Right atrium auricular region (tissue), 2 donors: ENCODE data around the gene SIK3. TPM values are rescaled to one million over a fixed set of nuclear protein-coding genes. Genes with fewer than 3 reads are reported as not detected.

Experiments
- DNase-seq: peaks from one replicate; pipeline ENCODE4 v3.0.0-alpha.2; 2019; ENCODE audit warnings: low spot score
- H3K27ac ChIP-seq, 2 donors: fragments of 200-600 bp; sonication (generic); 1 replicate in 1 of 2; 2 replicates in 1 of 2; pipeline ENCODE4 v1.5.1; 2016 to 2019
- H3K27me3 ChIP-seq, 2 donors: fragments of 200-600 bp; sonication (generic); one replicate each; pipeline versions ENCODE4 v1.5.1 to v1.6.0; 2017 to 2019
- H3K36me3 ChIP-seq: fragments of 200-600 bp; sonication (generic); one replicate; pipeline ENCODE4 v1.5.1; 2016
- H3K4me1 ChIP-seq, 2 donors: fragments of 200-600 bp; sonication (generic); one replicate each; pipeline versions ENCODE4 v1.5.1 to v1.6.0; 2017 to 2019
- H3K4me3 ChIP-seq, 2 donors: fragments of 200-600 bp; sonication (generic); 1 replicate in 1 of 2; 2 replicates in 1 of 2; pipeline ENCODE4 v1.5.1; 2017 to 2019; ENCODE audit warnings: mild to moderate bottlenecking in 1 of 2, moderate library complexity in 1 of 2
- H3K9me3 ChIP-seq, 2 donors: fragments of 200-600 bp; sonication (generic); one replicate each; pipeline ENCODE4 v1.5.1; 2019
- total RNA-seq, 2 donors: library from RNA; depleted of rRNA; stranded (reverse); fragments of >200 nt; gene quantifications; one replicate each; pipeline ENCODE4 v1.1.0, GENCODE V29; 2016
- TF ChIP-seq, protein P1 (sequence below), 2 donors: fragments of 200-600 bp; sonication (generic); IDR thresholded peaks; one replicate each; pipeline ENCODE4 v1.5.1; 2019; ENCODE audit warnings: antibody characterized with exemption in 2 of 2

Gene SIK3
- total RNA-seq, 2 donors from 2014 or later: 27.0 to 40.1 TPM

DNA sequence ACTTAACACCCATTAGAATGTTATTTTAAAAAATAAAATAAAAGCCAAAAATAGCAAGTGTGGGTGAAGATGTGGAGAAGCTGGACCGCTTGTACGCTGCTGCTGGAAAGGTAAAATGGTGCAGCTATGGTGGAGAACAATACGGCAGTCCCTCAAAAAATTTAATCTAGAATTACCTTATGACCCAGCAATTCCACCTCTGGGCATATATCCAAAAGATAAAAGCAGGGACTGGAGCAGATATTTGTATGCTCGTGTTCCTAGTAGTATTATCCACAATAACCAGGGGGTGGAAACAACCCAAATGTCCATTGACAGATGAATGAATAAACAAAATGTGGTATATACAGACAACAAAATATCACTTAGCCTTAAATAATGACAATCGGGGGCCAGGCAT, 300.4 kb downstream of the SIK3 start:
- no peak overlapping the region for H3K4me3 ChIP-seq
- no peaks in the 10 kb centered on the region for H3K9me3 ChIP-seq
- H3K27me3 ChIP-seq: no peaks in the 10 kb centered on the region
- TF ChIP-seq, protein P1, sequence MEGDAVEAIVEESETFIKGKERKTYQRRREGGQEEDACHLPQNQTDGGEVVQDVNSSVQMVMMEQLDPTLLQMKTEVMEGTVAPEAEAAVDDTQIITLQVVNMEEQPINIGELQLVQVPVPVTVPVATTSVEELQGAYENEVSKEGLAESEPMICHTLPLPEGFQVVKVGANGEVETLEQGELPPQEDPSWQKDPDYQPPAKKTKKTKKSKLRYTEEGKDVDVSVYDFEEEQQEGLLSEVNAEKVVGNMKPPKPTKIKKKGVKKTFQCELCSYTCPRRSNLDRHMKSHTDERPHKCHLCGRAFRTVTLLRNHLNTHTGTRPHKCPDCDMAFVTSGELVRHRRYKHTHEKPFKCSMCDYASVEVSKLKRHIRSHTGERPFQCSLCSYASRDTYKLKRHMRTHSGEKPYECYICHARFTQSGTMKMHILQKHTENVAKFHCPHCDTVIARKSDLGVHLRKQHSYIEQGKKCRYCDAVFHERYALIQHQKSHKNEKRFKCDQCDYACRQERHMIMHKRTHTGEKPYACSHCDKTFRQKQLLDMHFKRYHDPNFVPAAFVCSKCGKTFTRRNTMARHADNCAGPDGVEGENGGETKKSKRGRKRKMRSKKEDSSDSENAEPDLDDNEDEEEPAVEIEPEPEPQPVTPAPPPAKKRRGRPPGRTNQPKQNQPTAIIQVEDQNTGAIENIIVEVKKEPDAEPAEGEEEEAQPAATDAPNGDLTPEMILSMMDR (IDR thresholded peaks at IDR 0.05): no peak
- no peak for DNase-seq
- no peak overlapping the region for H3K27ac ChIP-seq
- H3K4me1 ChIP-seq: no peaks in the 10 kb centered on the region
- no peaks in the 10 kb centered on the region for H3K36me3 ChIP-seq

DNA sequence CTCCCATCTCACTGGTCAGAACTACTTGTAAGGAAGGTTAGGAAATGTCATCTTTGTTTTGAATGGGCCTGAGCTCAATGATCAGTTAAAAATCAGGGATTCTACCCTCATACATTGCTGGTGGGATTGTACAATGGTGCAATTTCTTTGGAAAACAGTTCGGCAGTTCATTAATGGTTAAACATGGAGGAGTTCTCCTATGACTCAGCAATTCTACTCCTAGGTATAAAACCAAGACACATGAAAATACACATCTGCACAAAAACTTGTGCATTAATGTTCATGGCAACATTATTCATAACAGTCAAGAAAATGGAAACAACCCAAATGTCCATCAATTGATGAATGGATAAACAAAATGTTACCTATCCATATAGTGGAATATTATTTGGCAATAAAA, 301.7 kb downstream of the SIK3 start:
- Histone ChIP-seq H3K9me3 (no peaks in the 10 kb centered on the region), H3K36me3 (no peaks in the 10 kb centered on the region), H3K4me3 (no peak overlapping the region), H3K27me3 (no peaks in the 10 kb centered on the region), H3K27ac (no peak overlapping the region), H3K4me1 (peaks cover 0 to 2% of the 10 kb centered on the region in 2 donors)
- no peak for DNase-seq
- TF ChIP-seq, protein P1 (IDR thresholded peaks at IDR 0.05): no peak

DNA sequence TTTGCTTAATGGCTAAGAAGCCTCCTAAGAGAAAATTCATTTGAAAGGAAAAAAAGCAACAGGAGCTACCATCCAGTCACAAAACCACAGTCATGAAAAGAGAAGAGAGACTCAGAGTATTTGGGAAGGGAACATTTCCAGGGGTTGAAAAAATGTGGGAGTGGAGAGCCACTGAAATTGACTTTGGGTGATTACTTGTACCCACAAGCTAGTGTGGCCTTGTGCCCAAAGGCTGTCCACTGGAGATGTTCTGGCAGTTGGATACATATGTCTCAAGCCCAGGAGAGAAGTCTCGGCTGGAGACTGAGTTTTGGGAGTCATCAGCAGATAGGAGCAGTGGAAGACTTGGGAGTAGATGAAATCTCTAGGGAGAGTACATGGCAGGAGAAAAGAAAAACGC, 303.4 kb downstream of the SIK3 start:
- DNase-seq: no peak
- TF ChIP-seq, protein P1 (IDR thresholded peaks at IDR 0.05): no peak
- Histone ChIP-seq H3K27me3 (no peaks in the 10 kb centered on the region), H3K27ac (no peak overlapping the region), H3K9me3 (no peaks in the 10 kb centered on the region), H3K4me1 (peaks cover 0 to 8% of the 10 kb centered on the region in 2 donors), H3K4me3 (no peak overlapping the region), H3K36me3 (no peaks in the 10 kb centered on the region)

DNA sequence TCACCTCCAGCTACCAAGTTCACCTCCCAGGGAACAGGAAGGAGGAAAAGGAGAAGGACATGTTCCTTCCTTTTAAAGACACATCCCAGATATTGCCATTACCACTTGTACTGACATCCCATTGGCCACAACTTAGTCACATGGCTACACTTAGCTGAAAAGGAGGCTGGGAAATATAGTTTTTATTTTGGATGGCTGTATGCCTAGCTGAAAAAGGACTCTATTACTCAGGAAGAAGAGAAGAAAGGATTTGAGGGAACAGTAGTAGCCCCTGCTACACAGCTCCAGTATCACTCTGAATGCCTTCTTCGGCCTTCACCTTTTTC, 304.5 kb downstream of the SIK3 start:
- no peak overlapping the region for H3K4me3 ChIP-seq
- H3K36me3 ChIP-seq: no peaks in the 10 kb centered on the region
- no peak overlapping the region for H3K27ac ChIP-seq
- H3K9me3 ChIP-seq: no peaks in the 10 kb centered on the region
- no peaks in the 10 kb centered on the region for H3K27me3 ChIP-seq
- TF ChIP-seq, protein P1 (IDR thresholded peaks at IDR 0.05): no peak
- no peak for DNase-seq
- peaks cover 0 to 9% of the 10 kb centered on the region in 2 donors for H3K4me1 ChIP-seq

Other genes starting within 250 kb of the SIK3 start
- gene PAFAH1B2, start 45.9 kb upstream of the SIK3 start, total RNA-seq: 10 to 100 TPM; 41.1 to 65.8 TPM
- 10 to 100 TPM; 19.1 to 33.0 TPM for gene SIDT2, start 80.3 kb upstream of the SIK3 start, total RNA-seq
- gene TAGLN, start 100.9 kb upstream of the SIK3 start, total RNA-seq: 1,000 to 10,000 TPM in 1 of 2 donors, 100 to 1,000 TPM in 1; 442 to 1,859 TPM
- gene PCSK7, start 133.6 kb upstream of the SIK3 start, total RNA-seq: 10 to 100 TPM; 25.3 to 32.8 TPM
- gene RNF214, start 134.2 kb upstream of the SIK3 start, total RNA-seq: 10 to 100 TPM; 11.0 to 11.5 TPM
- gene BACE1-AS, start 192.9 kb upstream of the SIK3 start, total RNA-seq: 1 to 10 TPM; 7.5 to 9.0 TPM
- gene BACE1, start 217.8 kb upstream of the SIK3 start, total RNA-seq: 10 to 100 TPM; 11.9 to 20.3 TPM
- gene CEP164, start 229.4 kb upstream of the SIK3 start, total RNA-seq: 1 to 10 TPM; 3.3 to 7.6 TPM